ENCODE data around the gene ADAD2.

- TF ChIP-seq POLR2A (IDR thresholded peaks at IDR 0.05; ENCODE audit: low read length) = no peak
- TF ChIP-seq GATA1 (IDR thresholded peaks at IDR 0.05; ENCODE audit: low read depth, low read length) = no peak
Measured at GRCh38 chr16:84161037-84161436, 29.9 kb upstream of the ADAD2 start.

Measured in erythroblast (primary cell).